ENCODE measurements around the gene ECEL1.
"Not testable (repeated sequence)": the region's sequence is repeated elsewhere in the genome, so short reads cannot be mapped to it uniquely, and the experiment has no call there.

The ECEL1 gene

GRCh38 chr2:232487385-232488096, at the start of gene ECEL1:
Gene ECEL1, minus strand, starts transcription at chr2:232487834. Its CDS starts 1,181 bp downstream, at chr2:232486653.
- peak; percentile 36 for DNase-seq

- peak; percentile 38 for DNase-seq
These were observed 49.4 kb upstream of the ECEL1 start for GRCh38 chr2:232537079-232537478.

GRCh38 chr2:232535761-232536530, 48.3 kb upstream of the ECEL1 start:
- no peak for DNase-seq

- no peak for DNase-seq
These were observed 47.5 kb upstream of the ECEL1 start for GRCh38 chr2:232534940-232535651.

GRCh38 chr2:232533944-232534710, 46.5 kb upstream of the ECEL1 start:
- DNase-seq: no peak

GRCh38 chr2:232532821-232533220, 45.2 kb upstream of the ECEL1 start:
- DNase-seq: not testable (repeated sequence)

- peak; percentile 51 for DNase-seq
These were observed 44.8 kb upstream of the ECEL1 start for GRCh38 chr2:232532419-232532818.

GRCh38 chr2:232530626-232531260, 43.1 kb upstream of the ECEL1 start:
- DNase-seq: no peak

- DNase-seq: no peak
These were observed 42.3 kb upstream of the ECEL1 start for GRCh38 chr2:232529806-232530547.

- DNase-seq: no peak
These were observed 41.3 kb upstream of the ECEL1 start for GRCh38 chr2:232528746-232529460.

- DNase-seq: no peak
These were observed 40.4 kb upstream of the ECEL1 start for GRCh38 chr2:232527905-232528470.

- DNase-seq: no peak
These were observed 38.8 kb upstream of the ECEL1 start for GRCh38 chr2:232526372-232526941.

GRCh38 chr2:232525791-232526371, 38.2 kb upstream of the ECEL1 start, which contains the start of gene CHRND:
Gene CHRND, plus strand, starts transcription at chr2:232526160. Its CDS starts 56 bp downstream, at chr2:232526216.
- DNase-seq: no peak

GRCh38 chr2:232525199-232525598, 37.6 kb upstream of the ECEL1 start:
- no peak for DNase-seq

GRCh38 chr2:232524771-232525170, 37.1 kb upstream of the ECEL1 start:
- no peak for DNase-seq

- DNase-seq: no peak
These were observed 36.3 kb upstream of the ECEL1 start for GRCh38 chr2:232523682-232524597.

- no peak for DNase-seq
These were observed 35.7 kb upstream of the ECEL1 start for GRCh38 chr2:232523402-232523681.

GRCh38 chr2:232522623-232523401, 35.2 kb upstream of the ECEL1 start:
- no peak for DNase-seq

All from RPMI8226 (cell line).